Heart left ventricle (tissue), 16 donors: ENCODE results near the gene PPP2R5B. TPM values are rescaled to one million over a fixed set of nuclear protein-coding genes. Genes with fewer than 3 reads are reported as not detected.

Source experiments
- ATAC-seq, 4 donors: fragments of 200-7000 bp; cut with Tn5 transposase; one replicate each; pipeline ENCODE4 v1.9.1; 2020 to 2022; ENCODE audit warnings: moderate library complexity in 4 of 4, mild to moderate bottlenecking in 3 of 4, moderate number of reproducible peaks in 1 of 4
- DNase-seq, 5 donors: peaks; one replicate each; pipeline ENCODE4 v3.0.0-alpha.2; 2020
- H3K27ac ChIP-seq, 12 donors: fragments of 200-600 bp; sonication (generic) in 4 of 12; one replicate each; pipeline versions ENCODE4 v1.5.0 to v1.8.0; 2016 to 2022; ENCODE audit warnings: mild to moderate bottlenecking in 2 of 12
- H3K27me3 ChIP-seq, 9 donors: fragments of 200-600 bp; sonication (generic) in 2 of 9; one replicate each; pipeline versions ENCODE4 v1.5.1 to v1.8.0; 2016 to 2022; ENCODE audit warnings: mild to moderate bottlenecking in 3 of 9
- H3K36me3 ChIP-seq, 9 donors: fragments of 200-600 bp; sonication (generic) in 2 of 9; one replicate each; pipeline versions ENCODE4 v1.5.0 to v1.8.0; 2018 to 2022; ENCODE audit warnings: mild to moderate bottlenecking in 2 of 9
- H3K4me1 ChIP-seq, 12 donors: fragments of 200-600 bp; sonication (generic) in 4 of 12; one replicate each; pipeline versions ENCODE4 v1.5.0 to v1.8.0; 2016 to 2022; ENCODE audit warnings: mild to moderate bottlenecking in 3 of 12
- H3K4me3 ChIP-seq, 12 donors: fragments of 200-600 bp; sonication (generic) in 4 of 12; one replicate each; pipeline versions ENCODE4 v1.5.0 to v1.8.0; 2017 to 2022; ENCODE audit warnings: mild to moderate bottlenecking in 9 of 12, moderate library complexity in 4 of 12
- H3K9me3 ChIP-seq, 12 donors: fragments of 200-600 bp; sonication (generic) in 4 of 12; one replicate each; pipeline versions ENCODE4 v1.5.0 to v1.8.0; 2016 to 2022; ENCODE audit warnings: mild to moderate bottlenecking in 1 of 12
- CTCF ChIP-seq, 12 donors: fragments of 200-600 bp; sonication (generic) in 4 of 12; IDR thresholded peaks; one replicate each; pipeline versions ENCODE4 v1.5.0 to v1.8.0; 2018 to 2022; ENCODE audit warnings: antibody characterized with exemption in 12 of 12, mild to moderate bottlenecking in 5 of 12
- POLR2A ChIP-seq, 2 donors: fragments of 450-650 bp; IDR thresholded peaks; one replicate each; pipeline ENCODE4 v1.6.1; 2017; ENCODE audit warnings: antibody characterized with exemption in 2 of 2, mild to moderate bottlenecking in 2 of 2, moderate library complexity in 2 of 2
- WGBS, 4 donors: extraction: QIAGEN DNeasy Blood & Tissue Kit in 2 of 4; methylation state at CpG; one replicate each; pipeline versions ENCODE4 v1.1.5 to v1.1.7; 2013 to 2018; 5-methylcytosine and 5-hydroxymethylcytosine counted together
- intact Hi-C, 10 donors: fragments of 100-400 bp; cut with DNase I; formaldehyde crosslinking; loops; one replicate each; pipeline versions ENCODE4 v1.11.1 to v1.14.2; 2022
- polyA plus RNA-seq, 2 donors: library from polyadenylated mRNA; stranded (reverse); fragments of 200-250 nt; gene quantifications; one replicate each; pipeline ENCODE4 v1.2.3, GENCODE V29; 2013
- total RNA-seq, 9 donors: library from RNA; depleted of rRNA in 2 of 9; stranded (reverse); fragments of >200 nt in 2 of 9; fragmentation: NEBNext Ultra II Directional in 3 of 9; extraction: Animal tissue kit (Norgen Biotek cat#: 25700) in 3 of 9; gene quantifications; one replicate each; pipeline versions ENCODE4 v1.1.0 to v1.2.4, GENCODE V29; 2016 to 2023
- donor health status: ischemic (EF 13 %, LVEDD 7.1; RV severe dilation, severe dysfunction).
- donor health status: healthy with polysubstance abuse.
- donor health status: DM: no; HTN: yes; CAD: no.
- donor health status: DM: no; HTN: no; CAD: no.
- donor health status: ischemic (EF 25% LVEDD 6.9; RV normal size, moderate dysfunction).
- donor health status: ischemic (EF 25% LVEDD 5.7; RV mildly dilated, moderate dysfunction).
- donor health status: healthy.
- donor health status: DM: yes; HTN: yes; CAD: no.
- donor health status: ischemic (EF 35%, LVEDD 5.7; RV mildly dilated, moderate dysfunction).
- donor health status: nonischemic (EF 11% LVEDD 7.7; RV severe dilation, severe dysfunction).
- donor health status: DM: yes; HTN: yes; CAD: no.
- donor health status: PGD.
- donor health status: ischemic (EF 29% LVEDD 5.4; RV normal size, mild dysfunction).
- donor health status: nonischemic (EF 23%, LVEDD 6.1; RV moderate dilation, normal function).

The PPP2R5B gene
- total and polyA plus RNA-seq, 11 donors: 17.5 to 34.3 (median 22.6) TPM

- Histone ChIP-seq H3K27ac (no peak overlapping the region), H3K9me3 (no peaks in the 10 kb centered on the region), H3K27me3 (no peaks in the 10 kb centered on the region), H3K36me3 (peaks cover 0 to 54% (median 52%) of the 10 kb centered on the region in 9 donors), H3K4me1 (peaks cover 0 to 33% (median 23%) of the 10 kb centered on the region in 12 donors), H3K4me3 (no peak overlapping the region)
- intact Hi-C loops: loop anchor here in 1 of 10 donors (10.0 kb wide), 1 partner anchor 191 kb away; no protein-coding TSS in a partner anchor
- 84 to 98% (median 96%) methylated on average over 7 to 17 of the region's 17 CpGs for WGBS, 4 donors
- TF ChIP-seq POLR2A (IDR thresholded peaks at IDR 0.05) (no peak), CTCF (IDR thresholded peaks at IDR 0.05) (no peak)
- DNase-seq: no peak
- ATAC-seq: no peak
These were observed 10.4 kb upstream of the PPP2R5B start for GRCh38 chr11:64914123-64914522.

GRCh38 chr11:64915376-64915887 is 9.1 kb upstream of the PPP2R5B start:
- H3K36me3 ChIP-seq: peaks cover 0 to 41% (median 39%) of the 10 kb centered on the region in 9 donors
- DNase-seq (no peak), ATAC-seq (no peak)
- peak overlapping the region in 2 of 12 donors; percentile 85 to 95 for H3K27ac ChIP-seq
- H3K9me3 ChIP-seq: no peaks in the 10 kb centered on the region
- 72 to 75% (median 74%) methylated on average over 7 of the region's 7 CpGs for WGBS, 4 donors
- intact Hi-C loops: loop anchor here in 6 of 10 donors (5.0 to 10.0 kb wide), 4 partner anchors 82 to 189 kb away; partner anchors contain the start of genes SNX15 (in 3 of the 6), ARL2 (in 2 of the 6) and BATF2 (in 1 of the 6)
- peak overlapping the region in 6 of 12 donors; percentile 67 to 100 (median 97) for H3K4me3 ChIP-seq
- TF ChIP-seq CTCF (IDR thresholded peaks at IDR 0.05) (no peak), POLR2A (IDR thresholded peaks at IDR 0.05) (no peak)
- no peaks in the 10 kb centered on the region for H3K27me3 ChIP-seq
- peaks cover 0 to 42% (median 26%) of the 10 kb centered on the region in 12 donors for H3K4me1 ChIP-seq

GRCh38 chr11:64916040-64916774 is 8.3 kb upstream of the PPP2R5B start:
- intact Hi-C loops: loop anchor here in 6 of 10 donors (5.0 to 10.0 kb wide), 4 partner anchors 81 to 189 kb away; partner anchors contain the start of genes SNX15 (in 3 of the 6), ARL2 (in 2 of the 6) and BATF2 (in 1 of the 6)
- peak overlapping the region in 11 of 12 donors; percentile 61 to 95 (median 85) for H3K27ac ChIP-seq
- ATAC-seq: peak in 1 of 4 donors; percentile 0
- peak in 3 of 5 donors; percentile 55 to 69 (median 57) for DNase-seq
- peaks cover 0 to 42% (median 26%) of the 10 kb centered on the region in 12 donors for H3K4me1 ChIP-seq
- TF ChIP-seq CTCF (IDR thresholded peaks at IDR 0.05) (no peak), POLR2A (IDR thresholded peaks at IDR 0.05) (no peak)
- no peaks in the 10 kb centered on the region for H3K9me3 ChIP-seq
- 8 to 9% (median 8%) methylated on average over 18 to 23 of the region's 23 CpGs for WGBS, 4 donors
- H3K27me3 ChIP-seq: no peaks in the 10 kb centered on the region
- H3K4me3 ChIP-seq: peak overlapping the region; percentile 67 to 100 (median 97)
- H3K36me3 ChIP-seq: peaks cover 0 to 34% (median 31%) of the 10 kb centered on the region in 9 donors
